Pancreas (tissue), 10 donors: ENCODE results near the gene DUOX1. TPM values are rescaled to one million over a fixed set of nuclear protein-coding genes. Genes with fewer than 3 reads are reported as not detected.

ENCODE experiments used
- ATAC-seq, 4 donors: fragments of 200-7000 bp; cut with Tn5 transposase; one replicate each; pipeline versions ENCODE4 v1.8.0 to v1.9.1; 2020; ENCODE audit warnings: mild to moderate bottlenecking in 4 of 4, moderate library complexity in 4 of 4
- DNase-seq, 6 donors: peaks; one replicate each; pipeline ENCODE4 v3.0.0-alpha.2; 2020
- FAIRE-seq: peaks from 2 replicates; lab custom pipeline; 2012; peaks lifted over from hg19 to GRCh38; lab: Jason Lieb, UNC
- H3K27ac ChIP-seq, 4 donors: fragments of 200-600 bp; sonication (generic); 1 replicate in 3 of 4; 2 replicates in 1 of 4; pipeline versions ENCODE4 v1.5.0 to v1.8.0; 2020
- H3K27me3 ChIP-seq, 4 donors: fragments of 200-600 bp; one replicate each; pipeline ENCODE4 v1.8.0; 2021
- H3K36me3 ChIP-seq, 3 donors: fragments of 200-600 bp; sonication (generic) in 1 of 3; one replicate each; pipeline versions ENCODE4 v1.5.0 to v1.8.0; 2020 to 2021
- H3K4me1 ChIP-seq, 3 donors: fragments of 200-600 bp; one replicate each; pipeline ENCODE4 v1.8.0; 2021
- H3K4me3 ChIP-seq, 4 donors: fragments of 200-600 bp; sonication (generic) in 2 of 4; one replicate each; pipeline versions ENCODE4 v1.5.0 to v1.8.0; 2020 to 2021
- H3K9me3 ChIP-seq, 4 donors: fragments of 200-600 bp; one replicate each; pipeline ENCODE4 v1.8.0; 2021
- CTCF ChIP-seq, 4 donors: fragments of 200-600 bp; sonication (generic) in 3 of 4; IDR thresholded peaks; one replicate each; pipeline versions ENCODE4 v1.5.0 to v1.8.0; 2021; ENCODE audit warnings: antibody characterized with exemption in 4 of 4
- WGBS, 2 donors: extraction: QIAGEN DNeasy Blood & Tissue Kit; methylation state at CpG; one replicate each; pipeline ENCODE4 v1.1.7; 2013; 5-methylcytosine and 5-hydroxymethylcytosine counted together
- intact Hi-C, 3 donors: fragments of 100-400 bp; cut with DNase I; formaldehyde crosslinking; loops; one replicate each; pipeline versions ENCODE4 v1.11.1 to v1.14.2; 2022
- polyA plus RNA-seq, 2 donors: library from polyadenylated mRNA; stranded (reverse); fragments of 200-250 nt; gene quantifications; one replicate each; pipeline ENCODE4 v1.2.3, GENCODE V29; 2013
- total RNA-seq, 6 donors: library from RNA; stranded (reverse); fragmentation: NEBNext Ultra II Directional in 4 of 6; extraction: Animal tissue kit (Norgen Biotek cat#: 25700) in 4 of 6; gene quantifications; one replicate each; pipeline versions ENCODE4 v1.2.1 to v1.2.4, GENCODE V29; 2021 to 2023
- donor health status: healthy with polysubstance abuse.
- donor health status: DM: no; HTN: no; CAD: no; lungs with moderate emphysema.
- donor health status: DM: no; HTN: no; CAD: no.
- donor health status: control.
- donor health status: control.
- donor health status: Bipolar disorder and iron deficiency.
- donor health status: DM: yes; HTN: yes; CAD: no.
- donor health status: DM: no; HTN: no; CAD: no.
- donor health status: DM: no; HTN: no; CAD: no.
- donor health status: DM: yes; HTN: yes; CAD: no.

Gene DUOX1
- total and polyA plus RNA-seq, 8 donors: 0.14 to 0.97 (median 0.42) TPM

GRCh38 chr15:45151998-45152828 is 22.4 kb downstream of the DUOX1 start:
- Histone ChIP-seq H3K4me3 (no peak overlapping the region), H3K27me3 (no peaks in the 10 kb centered on the region), H3K4me1 (no peaks in the 10 kb centered on the region), H3K27ac (no peak overlapping the region), H3K36me3 (no peaks in the 10 kb centered on the region), H3K9me3 (no peaks in the 10 kb centered on the region)
- WGBS, 2 donors: 94 to 96% methylated on average over 34 to 36 of the region's 36 CpGs
- FAIRE-seq: no peak
- ATAC-seq: peak in 1 of 4 donors; percentile 7
- intact Hi-C loops: no loop called here
- DNase-seq: no peak
- TF ChIP-seq CTCF (IDR thresholded peaks at IDR 0.05): no peak

GRCh38 chr15:45155739-45156138 is 25.9 kb downstream of the DUOX1 start:
- Histone ChIP-seq H3K4me3 (no peak overlapping the region), H3K36me3 (no peaks in the 10 kb centered on the region), H3K4me1 (no peaks in the 10 kb centered on the region), H3K27me3 (no peaks in the 10 kb centered on the region), H3K9me3 (no peaks in the 10 kb centered on the region), H3K27ac (no peak overlapping the region)
- TF ChIP-seq CTCF (IDR thresholded peaks at IDR 0.05): no peak
- no peak for FAIRE-seq
- intact Hi-C loops: no loop called here
- no peak for ATAC-seq
- 88 to 95% methylated on average over 8 of the region's 8 CpGs for WGBS, 2 donors
- DNase-seq: peak in 1 of 6 donors; percentile 52

GRCh38 chr15:45156744-45157455 is 27.1 kb downstream of the DUOX1 start:
- FAIRE-seq (no peak), ATAC-seq (peak in 1 of 4 donors; percentile 23), DNase-seq (peak in 1 of 6 donors; percentile 6)
- H3K27me3 ChIP-seq: no peaks in the 10 kb centered on the region
- intact Hi-C loops: no loop called here
- H3K4me3 ChIP-seq: no peak overlapping the region
- H3K27ac ChIP-seq: no peak overlapping the region
- H3K36me3 ChIP-seq: no peaks in the 10 kb centered on the region
- no peak for TF ChIP-seq CTCF (IDR thresholded peaks at IDR 0.05)
- H3K4me1 ChIP-seq: no peaks in the 10 kb centered on the region
- no peaks in the 10 kb centered on the region for H3K9me3 ChIP-seq
- 86% methylated on average over 7 of the region's 7 CpGs for WGBS, 2 donors

GRCh38 chr15:45157974-45158373 is 28.2 kb downstream of the DUOX1 start:
- H3K36me3 ChIP-seq: no peaks in the 10 kb centered on the region
- no peaks in the 10 kb centered on the region for H3K9me3 ChIP-seq
- intact Hi-C loops: no loop called here
- no peak overlapping the region for H3K27ac ChIP-seq
- ATAC-seq (peak in 1 of 4 donors; percentile 12), FAIRE-seq (no peak), DNase-seq (no peak)
- TF ChIP-seq CTCF (IDR thresholded peaks at IDR 0.05): no peak
- H3K27me3 ChIP-seq: no peaks in the 10 kb centered on the region
- 85 to 96% methylated on average over 1 of the region's 1 CpG for WGBS, 2 donors
- no peak overlapping the region for H3K4me3 ChIP-seq
- H3K4me1 ChIP-seq: peaks cover 0 to 4% (median 0%) of the 10 kb centered on the region in 3 donors
